Mesothelial cell of epicardium (in vitro differentiated cells): ENCODE measurements around the gene MRPL53. TPM values are rescaled to one million over a fixed set of nuclear protein-coding genes. Genes with fewer than 3 reads are reported as not detected.

Experiments used
- DNase-seq, 2 experiments: peaks; one replicate each; pipeline ENCODE4 v3.0.0; 2021; ENCODE audit warnings: low spot score in 2 of 2; ENCODE audit not compliant: unreplicated experiment in 2 of 2
- H3K27ac Mint-ChIP-seq: 2 replicates; pipeline ENCODE4 v1.8.0; 2021; ENCODE audit warnings: mixed read lengths
- H3K27me3 Mint-ChIP-seq: 2 replicates; pipeline ENCODE4 v1.8.0; 2021; ENCODE audit warnings: low read depth, mixed read lengths
- H3K36me3 Mint-ChIP-seq: 2 replicates; pipeline ENCODE4 v1.8.0; 2021; ENCODE audit warnings: mixed read lengths
- H3K4me1 Mint-ChIP-seq: 2 replicates; pipeline ENCODE4 v1.8.0; 2021; ENCODE audit warnings: mixed read lengths
- H3K4me3 Mint-ChIP-seq: 2 replicates; pipeline ENCODE4 v1.8.0; 2021; ENCODE audit warnings: mild to moderate bottlenecking, moderate library complexity, mixed read lengths
- H3K9me3 Mint-ChIP-seq: 2 replicates; pipeline ENCODE4 v1.8.0; 2021; ENCODE audit warnings: mixed read lengths
- total RNA-seq: library from RNA; stranded (reverse); gene quantifications from 3 replicates; pipeline ENCODE4 v1.2.1, GENCODE V29; 2021
- TF ChIP-seq, protein P1 (sequence below): fragments of 200-600 bp; sonication (generic); IDR thresholded peaks from one replicate; pipeline ENCODE4 v1.5.0; 2021; ENCODE audit warnings: antibody characterized with exemption; ENCODE audit not compliant: unreplicated experiment

Gene MRPL53
- total RNA-seq, 1 donor from 2014 or later = 62.5 TPM

DNA sequence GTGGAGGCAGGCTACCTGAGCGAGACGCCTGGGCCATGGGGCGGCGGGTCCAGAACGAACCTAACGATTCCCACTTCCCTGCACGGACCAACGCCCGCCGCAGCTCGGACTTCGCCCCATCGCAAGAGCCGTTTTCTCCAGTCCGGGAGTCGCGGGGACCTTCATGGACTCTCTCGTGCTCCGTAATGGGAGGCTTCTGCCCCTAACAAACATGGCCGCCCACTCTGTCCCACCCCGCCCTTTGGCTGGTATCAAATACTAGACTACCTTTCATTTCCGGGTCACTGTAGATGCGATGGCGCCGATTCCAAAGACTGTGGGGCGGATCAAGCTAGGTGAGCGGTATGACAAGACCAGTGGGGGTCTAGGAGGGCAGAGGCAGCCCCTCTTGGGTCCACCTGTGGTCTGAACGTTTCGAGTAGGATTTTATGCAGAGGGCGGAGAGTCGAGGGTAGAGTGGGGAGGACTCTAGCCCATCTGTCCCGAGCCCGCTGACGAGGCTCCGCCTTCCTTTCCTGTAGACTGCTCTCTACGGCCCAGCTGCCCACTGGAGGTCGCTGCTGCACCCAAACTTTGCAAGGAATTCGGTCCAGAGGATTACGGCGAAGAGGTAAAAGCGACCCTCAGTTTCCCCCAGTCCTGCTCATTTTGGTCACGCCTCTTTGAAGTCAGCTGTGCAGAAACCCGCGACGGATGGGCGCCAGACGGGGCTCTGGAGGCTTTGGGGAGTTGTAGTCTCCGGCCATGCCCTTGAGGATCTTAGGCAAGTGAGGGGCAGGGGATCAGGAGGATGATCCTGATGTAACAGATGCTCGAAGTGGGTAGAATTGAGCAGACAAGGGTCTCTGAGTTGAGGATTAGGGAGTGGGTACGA, 10.6 kb upstream of the MRPL53 start, which contains the start of the genes CCDC142 and TTC31:
CCDC142 (minus strand) TSS at position 198 of the 874 bp plus-strand sequence; CDS start at position 37, 161 bp downstream.
TTC31 (plus strand) TSS at position 281 of the 874 bp plus-strand sequence; CDS start at position 296, 15 bp downstream.
- Mint-ChIP-seq H3K27me3 (no peaks in the 10 kb centered on the region), H3K9me3 (no peaks in the 10 kb centered on the region), H3K4me3 (peak within 1 kb of the TSS; percentile 100), H3K27ac (peak within 1 kb of the TSS; percentile 99), H3K36me3 (peaks cover 4% of the 10 kb centered on the region), H3K4me1 (peaks cover 18% of the 10 kb centered on the region)
- TF ChIP-seq, protein P1, sequence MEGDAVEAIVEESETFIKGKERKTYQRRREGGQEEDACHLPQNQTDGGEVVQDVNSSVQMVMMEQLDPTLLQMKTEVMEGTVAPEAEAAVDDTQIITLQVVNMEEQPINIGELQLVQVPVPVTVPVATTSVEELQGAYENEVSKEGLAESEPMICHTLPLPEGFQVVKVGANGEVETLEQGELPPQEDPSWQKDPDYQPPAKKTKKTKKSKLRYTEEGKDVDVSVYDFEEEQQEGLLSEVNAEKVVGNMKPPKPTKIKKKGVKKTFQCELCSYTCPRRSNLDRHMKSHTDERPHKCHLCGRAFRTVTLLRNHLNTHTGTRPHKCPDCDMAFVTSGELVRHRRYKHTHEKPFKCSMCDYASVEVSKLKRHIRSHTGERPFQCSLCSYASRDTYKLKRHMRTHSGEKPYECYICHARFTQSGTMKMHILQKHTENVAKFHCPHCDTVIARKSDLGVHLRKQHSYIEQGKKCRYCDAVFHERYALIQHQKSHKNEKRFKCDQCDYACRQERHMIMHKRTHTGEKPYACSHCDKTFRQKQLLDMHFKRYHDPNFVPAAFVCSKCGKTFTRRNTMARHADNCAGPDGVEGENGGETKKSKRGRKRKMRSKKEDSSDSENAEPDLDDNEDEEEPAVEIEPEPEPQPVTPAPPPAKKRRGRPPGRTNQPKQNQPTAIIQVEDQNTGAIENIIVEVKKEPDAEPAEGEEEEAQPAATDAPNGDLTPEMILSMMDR = peak; percentile 67
- peak; percentile 75 to 93 for DNase-seq

DNA sequence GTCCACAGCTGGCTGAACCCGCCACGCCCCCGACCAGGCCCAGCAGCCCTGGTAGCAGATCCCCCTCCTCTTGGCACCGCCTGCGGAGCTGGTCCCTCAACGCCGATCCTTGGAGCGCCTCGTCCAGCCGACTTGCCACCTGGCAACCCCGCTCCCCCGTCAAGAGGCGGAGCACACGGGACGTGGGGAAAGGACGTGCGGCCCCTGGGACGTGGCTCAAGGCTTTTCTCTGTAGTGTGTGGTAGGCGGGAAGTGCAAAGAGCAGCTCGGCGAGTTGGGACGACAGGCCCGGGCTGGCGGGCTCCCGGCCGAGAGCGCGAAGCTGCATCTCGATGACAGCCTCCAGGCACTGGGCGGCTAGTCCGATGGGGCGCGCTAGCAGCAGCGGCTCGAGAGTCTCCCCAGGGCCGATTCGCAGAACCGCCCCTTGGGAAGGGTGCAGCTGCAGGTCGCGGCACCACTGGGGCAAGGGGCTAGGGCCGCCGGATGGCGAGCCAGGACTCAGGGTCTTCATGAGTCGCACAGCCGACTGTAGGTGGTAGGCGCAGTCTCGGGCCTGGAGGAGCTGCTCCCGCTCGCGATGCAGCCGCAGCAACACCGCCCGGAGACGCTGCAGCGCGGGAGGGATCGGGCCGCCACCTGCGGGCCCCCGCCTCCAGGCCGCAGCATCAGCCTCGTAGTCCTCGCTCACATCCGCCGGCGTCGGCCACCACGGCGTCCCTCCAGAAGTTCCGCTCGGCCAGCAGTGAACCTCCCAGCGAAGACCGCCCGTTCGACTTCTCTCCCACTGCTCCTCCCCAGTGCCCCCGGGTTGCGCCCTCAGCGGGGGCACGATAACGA, 9.7 kb upstream of the MRPL53 start:
- peak overlapping the region; percentile 99 for H3K27ac Mint-ChIP-seq
- H3K4me3 Mint-ChIP-seq = peak overlapping the region; percentile 100
- peak in 1 of 2 experiments; percentile 69 for DNase-seq
- H3K4me1 Mint-ChIP-seq = peaks cover 18% of the 10 kb centered on the region
- H3K27me3 Mint-ChIP-seq = no peaks in the 10 kb centered on the region
- TF ChIP-seq, protein P1 = no peak
- peaks cover 9% of the 10 kb centered on the region for H3K36me3 Mint-ChIP-seq
- no peaks in the 10 kb centered on the region for H3K9me3 Mint-ChIP-seq

DNA sequence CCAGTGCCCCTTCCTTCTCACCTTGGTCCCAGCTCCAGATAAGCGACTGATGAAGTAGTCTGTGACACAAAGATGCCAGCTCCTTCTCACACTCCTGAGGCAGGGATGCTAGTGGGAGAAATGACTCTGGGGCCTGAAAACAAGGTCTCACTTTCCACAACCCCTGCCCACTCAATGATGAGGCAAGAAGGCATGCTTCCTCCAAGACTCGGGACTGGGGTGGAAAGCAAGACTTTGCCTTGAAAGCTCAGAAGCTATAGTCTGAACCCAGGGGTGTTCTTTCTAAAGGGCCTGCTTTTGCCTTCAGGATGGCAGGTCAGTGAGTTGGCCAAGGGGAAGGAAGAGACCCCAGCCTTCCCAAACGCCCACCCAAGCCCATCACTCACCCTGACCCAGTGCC, 9.0 kb upstream of the MRPL53 start:
- H3K9me3 Mint-ChIP-seq = no peaks in the 10 kb centered on the region

DNA sequence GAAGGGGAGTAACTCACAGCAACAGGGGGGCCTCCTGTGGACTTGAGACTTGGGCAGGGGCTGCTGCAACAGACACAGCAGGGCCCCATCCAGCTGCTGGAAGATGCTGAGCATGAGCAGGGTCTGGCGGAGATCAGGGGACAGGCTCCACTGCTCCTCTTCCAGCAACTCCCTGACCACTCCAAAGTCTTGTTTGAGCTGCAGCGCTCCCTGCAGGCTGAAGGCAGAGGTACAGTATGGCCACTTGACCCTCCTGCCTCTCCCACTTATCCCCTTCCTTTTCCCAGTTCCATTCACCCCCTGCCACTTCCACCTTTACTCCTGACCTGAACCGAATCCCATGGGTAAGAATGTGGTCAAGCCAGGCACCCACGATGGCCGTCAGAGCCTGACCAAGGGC, 2.4 kb upstream of the MRPL53 start:
- no peak for DNase-seq
- H3K36me3 Mint-ChIP-seq = peaks cover 9% of the 10 kb centered on the region
- peaks cover 18% of the 10 kb centered on the region for H3K4me1 Mint-ChIP-seq
- no peaks in the 10 kb centered on the region for H3K27me3 Mint-ChIP-seq
- H3K27ac Mint-ChIP-seq = peak overlapping the region; percentile 9
- no peaks in the 10 kb centered on the region for H3K9me3 Mint-ChIP-seq
- TF ChIP-seq, protein P1 = no peak
- H3K4me3 Mint-ChIP-seq = no peak overlapping the region

More for the DNA sequence above, 9.0 kb upstream of the MRPL53 start:
- no peaks in the 10 kb centered on the region for H3K27me3 Mint-ChIP-seq
- H3K36me3 Mint-ChIP-seq = peaks cover 12% of the 10 kb centered on the region
- H3K4me3 Mint-ChIP-seq = peak overlapping the region; percentile 100
- peaks cover 18% of the 10 kb centered on the region for H3K4me1 Mint-ChIP-seq
- TF ChIP-seq, protein P1 = no peak
- H3K27ac Mint-ChIP-seq = no peak overlapping the region
- DNase-seq = no peak

DNA sequence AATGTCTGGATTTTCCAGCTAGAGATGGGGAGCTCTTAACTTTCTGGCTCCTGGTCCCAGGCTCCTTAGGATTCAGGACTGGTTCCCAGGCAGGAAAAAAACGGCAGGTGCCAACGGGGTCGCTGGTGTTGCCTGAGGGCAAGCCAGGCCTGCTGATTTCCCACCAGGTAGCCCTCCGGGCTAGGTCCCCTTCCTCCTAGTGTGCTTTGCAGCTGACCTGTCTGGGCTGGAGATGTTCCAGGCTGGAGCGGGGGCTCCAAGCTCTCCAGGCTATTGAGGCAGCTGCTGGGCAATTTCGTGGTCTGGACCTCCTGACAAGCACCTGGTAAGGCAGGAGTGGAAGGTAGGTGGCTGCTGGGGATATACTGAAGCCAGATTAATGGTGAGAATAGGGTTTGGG, 2.0 kb upstream of the MRPL53 start:
- Mint-ChIP-seq H3K27ac (peak overlapping the region; percentile 9), H3K36me3 (peaks cover 9% of the 10 kb centered on the region), H3K9me3 (no peaks in the 10 kb centered on the region), H3K27me3 (no peaks in the 10 kb centered on the region), H3K4me3 (no peak overlapping the region), H3K4me1 (peaks cover 18% of the 10 kb centered on the region)
- TF ChIP-seq, protein P1 = no peak
- no peak for DNase-seq
